Measurements from ENCODE around the gene SNAPC2. TPM values are rescaled to one million over a fixed set of nuclear protein-coding genes. Genes with fewer than 3 reads are reported as not detected.

SNAPC2 gene
- total RNA-seq, 1 experiment from 2014 or later = 63.0 TPM

GRCh38 chr19:7962644-7963268, 42.6 kb downstream of the SNAPC2 start:
- BruUV-seq (replicated peaks) = TSS peak; percentile 62
- H3K36me3 ChIP-seq (ENCODE audit: control insufficient read depth, insufficient read depth, low read length) = peaks cover 3% of the 10 kb centered on the region; the same call in 1 of the 2 replicates
- no peak for TF ChIP-seq CTCF (IDR thresholded peaks at IDR 0.05)
- TF ChIP-seq SIN3A (IDR thresholded peaks at IDR 0.05; ENCODE audit: borderline replicate concordance, insufficient read depth, low read depth, low read length) = no peak
- TF ChIP-seq REST (IDR thresholded peaks at IDR 0.05; ENCODE audit: insufficient read depth in 1 of 2, low read depth in 2 of 2, low read length in 1 of 2) = no peak
- no peak for TF ChIP-seq TCF7L2 (IDR thresholded peaks at IDR 0.05; ENCODE audit: low read depth, low read length)
- no peak for TF ChIP-seq POLR2AphosphoS5 (IDR thresholded peaks at IDR 0.05; ENCODE audit: low read depth, low read length)
- no peaks in the 10 kb centered on the region for H3K9me3 ChIP-seq (ENCODE audit: control insufficient read depth, insufficient read depth, low read depth, low read length)
- ATAC-seq = no peak
- no peaks in the 10 kb centered on the region for H3K4me1 ChIP-seq (ENCODE audit: control insufficient read depth, insufficient read depth, low read length)
- ChIA-PET POLR2A (interaction anchor here (0.6 kb wide), 1 partner anchor 636 kb away, joined by 17 read pairs; no protein-coding TSS in a partner anchor), CTCF (no interaction called here)
- no peak overlapping the region for H3K4me3 ChIP-seq (ENCODE audit: low read depth in 2 of 2, low read length in 2 of 2)
- H3K27me3 ChIP-seq (ENCODE audit: control insufficient read depth, insufficient read depth, low read length) = no peaks in the 10 kb centered on the region
- in situ Hi-C loops (cut with HindIII; ENCODE audit: low pct_unique_long_range_greater_than_20kb, low sequenced_read_pairs) = no loop called here
- intact Hi-C loops (cut with micrococcal nuclease; ENCODE audit: unreplicated experiment) = no loop called here
- H3K27ac ChIP-seq (ENCODE audit: low read length) = no peak overlapping the region
- no peak for DNase-seq (ENCODE audit: low read depth, low spot score)

- Histone ChIP-seq H3K27ac (ENCODE audit: low read length) (no peak overlapping the region), H3K36me3 (ENCODE audit: control insufficient read depth, insufficient read depth, low read length) (peaks cover 3% of the 10 kb centered on the region; the same call in 1 of the 2 replicates), H3K9me3 (ENCODE audit: control insufficient read depth, insufficient read depth, low read depth, low read length) (no peaks in the 10 kb centered on the region), H3K27me3 (ENCODE audit: control insufficient read depth, insufficient read depth, low read length) (no peaks in the 10 kb centered on the region), H3K4me3 (ENCODE audit: low read depth in 2 of 2, low read length in 2 of 2) (no peak overlapping the region), H3K4me1 (ENCODE audit: control insufficient read depth, insufficient read depth, low read length) (no peaks in the 10 kb centered on the region)
- TF ChIP-seq CTCF (IDR thresholded peaks at IDR 0.05) (no peak), REST (IDR thresholded peaks at IDR 0.05; ENCODE audit: insufficient read depth in 1 of 2, low read depth in 2 of 2, low read length in 1 of 2) (no peak), POLR2AphosphoS5 (IDR thresholded peaks at IDR 0.05; ENCODE audit: low read depth, low read length) (no peak), TCF7L2 (IDR thresholded peaks at IDR 0.05; ENCODE audit: low read depth, low read length) (no peak), SIN3A (IDR thresholded peaks at IDR 0.05; ENCODE audit: borderline replicate concordance, insufficient read depth, low read depth, low read length) (no peak)
- in situ Hi-C loops (cut with HindIII; ENCODE audit: low pct_unique_long_range_greater_than_20kb, low sequenced_read_pairs) (no loop called here), intact Hi-C loops (cut with micrococcal nuclease; ENCODE audit: unreplicated experiment) (no loop called here)
- no peak for ATAC-seq
- POLR2A ChIA-PET = no interaction called here
- CTCF ChIA-PET = no interaction called here
- BruUV-seq (replicated peaks) = no TSS peak
- DNase-seq (ENCODE audit: low read depth, low spot score) = no peak
Measured at GRCh38 chr19:7963566-7963965, 43.4 kb downstream of the SNAPC2 start.

Data from Panc1 (cell line).